OCI-LY7 (cell line): ENCODE measurements around the gene CCBE1.

Experiments
- CTCF ChIP-seq: fragments of 200-600 bp; sonication (generic); conservative IDR thresholded peaks from 2 replicates; pipeline ENCODE4 v1.5.1; 2014; ENCODE audit warnings: mild to moderate bottlenecking, antibody characterized with exemption, low read length, moderate library complexity, mixed read lengths
- EZH2phosphoT487 ChIP-seq: fragments of 200-600 bp; sonication (generic); IDR thresholded peaks from 2 replicates; pipeline ENCODE4 v1.6.1; 2018; ENCODE audit warnings: low read depth, borderline replicate concordance, mild to moderate bottlenecking, mixed run types, antibody characterized with exemption, low read length, moderate library complexity, mixed read lengths

DNA sequence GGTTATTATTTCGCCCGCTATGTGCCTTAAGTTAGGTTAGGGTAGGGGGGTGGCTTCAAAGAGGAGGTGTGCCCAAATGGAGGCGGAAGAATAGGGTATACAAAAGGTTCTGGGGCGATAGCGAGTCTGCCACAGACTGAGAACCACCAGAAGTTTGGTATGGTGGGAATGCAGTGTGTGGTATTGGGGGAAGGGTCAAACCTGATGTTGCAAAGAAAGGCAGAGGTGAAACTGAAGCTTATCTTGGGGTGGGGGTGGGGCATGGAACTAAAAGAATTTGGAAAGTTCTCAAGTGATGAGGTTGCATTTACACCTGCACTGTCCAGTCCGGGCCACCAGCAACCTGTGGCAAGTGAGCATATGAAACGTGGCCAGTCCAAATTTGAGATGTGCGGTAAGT, 11.8 kb upstream of the CCBE1 start:
- no peak for TF ChIP-seq CTCF
- TF ChIP-seq EZH2phosphoT487: no peak
